ENCODE data around the gene EIF3F.

The EIF3F gene

DNA sequence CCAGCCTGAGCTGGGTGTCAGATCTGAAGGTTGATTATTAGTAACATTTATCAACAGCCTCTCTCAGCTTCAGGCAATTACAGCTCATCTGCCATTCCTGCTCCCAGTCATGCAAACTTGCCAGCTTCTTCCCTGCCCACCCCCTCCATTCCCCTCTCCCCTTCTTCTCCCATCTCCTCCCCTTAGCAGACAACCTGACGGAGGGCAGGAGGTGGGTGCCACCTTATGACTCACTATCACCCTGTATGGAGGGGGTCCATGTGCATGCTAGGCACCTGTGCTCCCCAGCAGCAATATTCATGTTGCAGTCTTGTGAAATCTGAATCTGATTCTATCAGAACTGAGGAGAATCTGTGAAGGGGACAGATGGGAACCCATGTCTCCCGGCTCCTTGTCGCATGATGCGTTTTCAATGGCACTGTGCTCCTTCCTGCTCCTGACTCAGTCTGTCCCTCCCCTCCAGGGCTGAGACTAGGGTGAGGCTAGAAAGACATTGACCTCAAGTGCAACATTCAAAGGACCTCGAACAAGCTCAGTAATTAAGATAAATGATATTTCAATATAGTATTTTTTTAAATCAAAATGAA, 47.6 kb downstream of the EIF3F start:
- no peak for TF ChIP-seq CTCF (IDR thresholded peaks at IDR 0.05; ENCODE audit: extremely low read depth, missing control alignments)
- no peak for DNase-seq (ENCODE audit: low spot score)

GRCh38 chr11:8035200-8035855, 48.2 kb downstream of the EIF3F start:
- DNase-seq (ENCODE audit: low spot score), result no peak
- TF ChIP-seq CTCF (IDR thresholded peaks at IDR 0.05; ENCODE audit: extremely low read depth, missing control alignments), result no peak

DNA sequence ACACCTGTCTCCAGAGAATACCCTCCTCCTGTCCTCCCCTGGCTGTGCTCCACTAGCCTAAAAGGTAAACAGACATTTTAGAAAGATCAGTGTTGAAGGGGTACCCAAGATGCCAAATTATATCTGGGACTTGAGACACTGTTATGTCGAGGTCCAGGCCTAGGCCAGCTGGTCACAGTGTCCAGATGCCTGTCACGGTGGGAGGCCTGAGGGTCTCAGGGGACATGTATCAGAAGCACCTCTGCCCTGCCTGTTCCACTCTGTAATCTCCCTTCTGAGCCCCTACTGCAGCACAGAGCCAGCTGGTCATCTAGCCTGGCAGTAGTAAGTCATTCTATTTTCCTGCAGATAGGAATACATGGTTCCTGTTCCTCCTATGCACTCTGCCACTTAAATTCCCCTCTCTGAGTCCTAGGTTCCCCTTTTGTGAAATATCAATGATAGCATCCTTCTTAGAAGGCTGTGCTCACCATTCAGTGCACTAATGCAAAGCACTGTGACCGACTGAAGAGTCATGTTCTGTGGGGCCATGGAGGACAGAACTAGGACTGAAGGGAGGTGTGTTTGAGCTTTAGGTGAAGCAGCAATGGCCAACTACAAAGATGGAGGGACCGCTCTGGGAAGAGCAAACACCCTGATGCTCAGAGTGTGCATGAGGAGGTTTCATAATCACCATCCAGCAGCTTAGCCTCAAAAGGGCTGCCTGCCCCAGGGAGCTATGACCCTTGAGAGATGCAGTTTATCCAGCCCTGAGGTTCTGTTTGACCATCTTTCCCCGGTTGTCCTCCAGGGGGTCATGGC, 49.1 kb downstream of the EIF3F start:
- no peak for DNase-seq (ENCODE audit: low spot score)
- TF ChIP-seq CTCF (IDR thresholded peaks at IDR 0.05; ENCODE audit: extremely low read depth, missing control alignments), result no peak

DNA sequence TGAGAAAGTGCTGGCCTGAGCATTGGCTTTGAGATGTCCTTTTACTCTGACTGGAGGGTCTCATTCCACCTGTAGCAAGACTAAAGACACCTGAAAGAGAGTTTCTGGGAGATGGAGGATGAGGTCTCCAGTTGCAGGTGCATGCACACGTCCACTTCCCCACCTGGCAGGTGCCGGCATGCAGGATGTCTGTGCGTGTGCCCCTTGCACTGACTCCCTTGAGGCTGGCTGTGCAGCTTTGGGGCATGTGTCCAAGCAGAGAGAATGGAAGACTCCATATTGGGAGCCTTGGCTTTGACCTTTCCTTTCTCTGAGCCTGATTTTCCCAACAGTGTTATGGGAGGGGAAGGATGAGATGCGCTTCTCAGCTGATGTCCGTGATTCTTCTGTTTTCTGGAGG, 49.8 kb downstream of the EIF3F start:
- TF ChIP-seq CTCF (IDR thresholded peaks at IDR 0.05; ENCODE audit: extremely low read depth, missing control alignments), result no peak
- DNase-seq (ENCODE audit: low spot score), result no peak

GRCh38 chr11:8038393-8038792, 51.3 kb downstream of the EIF3F start:
- no peak for DNase-seq (ENCODE audit: low spot score)
- no peak for TF ChIP-seq CTCF (IDR thresholded peaks at IDR 0.05; ENCODE audit: extremely low read depth, missing control alignments)

- no peak for DNase-seq (ENCODE audit: low spot score)
- no peak for TF ChIP-seq CTCF (IDR thresholded peaks at IDR 0.05; ENCODE audit: extremely low read depth, missing control alignments)
These were observed 51.8 kb downstream of the EIF3F start for GRCh38 chr11:8038811-8039529.

All from GM20000 (cell line).